Stimulated activated CD8-positive, alpha-beta memory T cell treated with anti-CD3 and anti-CD28 coated beads, Interleukin-15, amount 100 ng/mL, for 1 hour (primary cell): Measurements from ENCODE around the gene FGFRL1.

Source experiments
- DNase-seq: peaks from one replicate; pipeline ENCODE4 v3.0.0-alpha.2; 2020; ENCODE audit warnings: low read depth

The FGFRL1 gene

GRCh38 chr4:1075809-1076699 is 64.6 kb downstream of the FGFRL1 start:
- no peak for DNase-seq
